Measurements from ENCODE around the gene RELL1.

Gene RELL1

DNA sequence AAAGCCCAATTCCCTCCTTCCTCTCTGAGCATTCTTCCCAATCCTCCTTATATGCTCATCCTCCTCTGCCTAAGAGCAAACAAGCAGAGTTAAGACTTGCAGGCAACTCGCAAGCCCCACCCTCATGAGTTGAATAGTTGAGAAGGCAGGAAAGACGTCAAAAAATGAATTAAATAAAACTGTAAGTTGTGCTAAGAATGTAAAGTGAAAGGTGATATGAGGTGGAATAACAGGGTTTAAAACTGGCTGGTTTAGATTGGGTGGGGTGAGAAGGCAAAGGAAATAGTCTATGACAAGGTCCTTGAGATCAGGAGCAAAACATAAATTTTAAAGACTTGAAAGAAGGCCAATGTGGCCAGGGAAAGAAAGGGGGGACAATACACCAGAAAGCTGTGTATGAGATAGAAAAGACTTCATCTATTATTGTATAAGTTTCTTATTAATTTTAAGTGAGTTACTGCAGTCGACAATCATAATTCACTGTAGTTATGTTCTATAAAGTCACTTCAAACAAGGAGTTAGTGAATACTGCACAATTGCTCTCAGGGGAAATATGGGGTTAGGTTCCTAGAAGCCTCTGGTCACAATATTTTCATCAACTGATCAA lies 124.9 kb downstream of the RELL1 start:
- in situ Hi-C loops (cut with MboI; ENCODE audit: low sequenced_read_pairs), result no loop called here

Data from HL-60/S4 treated with phorbol 12-myristate 13-acetate at 8.2 ng/mL for 4 days and 3 days (cell line).